Sigmoid colon (tissue), 7 donors: Measurements from ENCODE around the gene CDS1. TPM values are rescaled to one million over a fixed set of nuclear protein-coding genes. Genes with fewer than 3 reads are reported as not detected.
"Not testable (repeated sequence)": the region's sequence is repeated elsewhere in the genome, so short reads cannot be mapped to it uniquely, and the experiment has no call there.

ENCODE experiments used
- DNase-seq: peaks from one replicate; pipeline ENCODE4 v3.0.0-alpha.2; 2019
- H3K27ac ChIP-seq, 4 donors: fragments of 200-600 bp; sonication (generic); one replicate each; pipeline ENCODE4 v1.5.1; 2016 to 2019; ENCODE audit warnings: mild to moderate bottlenecking in 1 of 4
- H3K27me3 ChIP-seq, 3 donors: fragments of 200-600 bp; sonication (generic); one replicate each; pipeline ENCODE4 v1.5.1; 2019; ENCODE audit warnings: mild to moderate bottlenecking in 1 of 3
- H3K36me3 ChIP-seq, 4 donors: fragments of 200-600 bp; sonication (generic); one replicate each; pipeline ENCODE4 v1.5.1; 2016 to 2019
- H3K4me1 ChIP-seq, 4 donors: fragments of 200-600 bp; sonication (generic); one replicate each; pipeline ENCODE4 v1.5.1; 2017 to 2019
- H3K4me3 ChIP-seq, 4 donors: fragments of 200-600 bp; sonication (generic); one replicate each; pipeline ENCODE4 v1.5.1; 2017 to 2019; ENCODE audit warnings: mild to moderate bottlenecking in 2 of 4, moderate library complexity in 1 of 4
- H3K9me3 ChIP-seq, 4 donors: fragments of 200-600 bp in 3 of 4; sonication (generic) in 3 of 4; one replicate each; pipeline versions ENCODE4 v1.5.1 to v1.6.1; 2013 to 2019
- EP300 ChIP-seq, 4 donors: sonication (generic); formaldehyde crosslinking; IDR thresholded peaks; one replicate each; pipeline ENCODE4 v1.6.1; 2017; ENCODE audit warnings: antibody characterized with exemption in 4 of 4
- POLR2A ChIP-seq, 2 donors: fragments of 450-650 bp; IDR thresholded peaks; one replicate each; pipeline ENCODE4 v1.6.1; 2016; ENCODE audit warnings: antibody characterized with exemption in 2 of 2, mild to moderate bottlenecking in 2 of 2, moderate library complexity in 2 of 2
- POLR2AphosphoS5 ChIP-seq, 4 donors: sonication (generic); formaldehyde crosslinking; IDR thresholded peaks; one replicate each; pipeline ENCODE4 v1.6.1; 2017; ENCODE audit warnings: antibody characterized with exemption in 4 of 4
- WGBS, 2 donors: extraction: QIAGEN DNeasy Blood & Tissue Kit; methylation state at CpG; one replicate each; pipeline ENCODE4 v1.1.7; 2013; 5-methylcytosine and 5-hydroxymethylcytosine counted together
- intact Hi-C: fragments of 100-400 bp; cut with DNase I; formaldehyde crosslinking; loops from one replicate; pipeline ENCODE4 v1.15.1; 2023
- polyA plus RNA-seq, 3 donors: library from polyadenylated mRNA; stranded (reverse); fragments of 200-250 nt; gene quantifications; one replicate each; pipeline ENCODE4 v1.2.3, GENCODE V29; 2013
- total RNA-seq, 4 donors: library from RNA; depleted of rRNA; stranded (reverse); fragments of >200 nt; gene quantifications; one replicate each; pipeline ENCODE4 v1.1.0, GENCODE V29; 2016
- TF ChIP-seq, protein P1 (sequence below), 4 experiments: fragments of 450-650 bp in 3 of 4; fragments of 200-600 bp in 1 of 4; IDR thresholded peaks; one replicate each; pipeline ENCODE4 v1.5.1; 2016 to 2019; ENCODE audit warnings: antibody characterized with exemption in 4 of 4, mild to moderate bottlenecking in 3 of 4, moderate library complexity in 2 of 4
- donor health status: healthy with polysubstance abuse.
- donor health status: Bipolar disorder and iron deficiency.
- donor health status: healthy.

The CDS1 gene
- total RNA-seq = under 1 TPM; under 0.01 to 0.49 (median 0.27) TPM
- polyA plus RNA-seq = 10 to 100 TPM in 1 of 3 donors, 1 to 10 TPM in 2; 6.9 to 11.6 (median 7.8) TPM

- TF ChIP-seq, protein P1, sequence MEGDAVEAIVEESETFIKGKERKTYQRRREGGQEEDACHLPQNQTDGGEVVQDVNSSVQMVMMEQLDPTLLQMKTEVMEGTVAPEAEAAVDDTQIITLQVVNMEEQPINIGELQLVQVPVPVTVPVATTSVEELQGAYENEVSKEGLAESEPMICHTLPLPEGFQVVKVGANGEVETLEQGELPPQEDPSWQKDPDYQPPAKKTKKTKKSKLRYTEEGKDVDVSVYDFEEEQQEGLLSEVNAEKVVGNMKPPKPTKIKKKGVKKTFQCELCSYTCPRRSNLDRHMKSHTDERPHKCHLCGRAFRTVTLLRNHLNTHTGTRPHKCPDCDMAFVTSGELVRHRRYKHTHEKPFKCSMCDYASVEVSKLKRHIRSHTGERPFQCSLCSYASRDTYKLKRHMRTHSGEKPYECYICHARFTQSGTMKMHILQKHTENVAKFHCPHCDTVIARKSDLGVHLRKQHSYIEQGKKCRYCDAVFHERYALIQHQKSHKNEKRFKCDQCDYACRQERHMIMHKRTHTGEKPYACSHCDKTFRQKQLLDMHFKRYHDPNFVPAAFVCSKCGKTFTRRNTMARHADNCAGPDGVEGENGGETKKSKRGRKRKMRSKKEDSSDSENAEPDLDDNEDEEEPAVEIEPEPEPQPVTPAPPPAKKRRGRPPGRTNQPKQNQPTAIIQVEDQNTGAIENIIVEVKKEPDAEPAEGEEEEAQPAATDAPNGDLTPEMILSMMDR (IDR thresholded peaks at IDR 0.05) = no peak
- TF ChIP-seq POLR2AphosphoS5 (IDR thresholded peaks at IDR 0.05) = no peak
- peak in 1 of 2 donors; percentile 29 for TF ChIP-seq POLR2A (IDR thresholded peaks at IDR 0.05)
- TF ChIP-seq EP300 (IDR thresholded peaks at IDR 0.05) = no peak
- no peaks in the 10 kb centered on the region for H3K36me3 ChIP-seq
- 1% methylated on average over 88 of the region's 88 CpGs for WGBS, 2 donors
- intact Hi-C loops = loop anchor here (5.0 kb wide), 1 partner anchor 91 kb away; no protein-coding TSS in a partner anchor
- peaks cover 2 to 38% (median 4%) of the 10 kb centered on the region in 3 donors for H3K27me3 ChIP-seq
- H3K9me3 ChIP-seq = no peaks in the 10 kb centered on the region
- H3K4me1 ChIP-seq = peaks cover 0 to 19% (median 15%) of the 10 kb centered on the region in 4 donors
- peak within 1 kb of the TSS in 3 of 4 donors; percentile 47 to 82 (median 53) for H3K27ac ChIP-seq
- H3K4me3 ChIP-seq = peak within 1 kb of the TSS; percentile 48 to 73 (median 62)
- no peak for DNase-seq
Observed at GRCh38 chr4:84582988-84583875, at the start of gene CDS1. CDS1 (plus strand) TSS chr4:84583127; CDS start chr4:84583402, 275 bp downstream.

DNA sequence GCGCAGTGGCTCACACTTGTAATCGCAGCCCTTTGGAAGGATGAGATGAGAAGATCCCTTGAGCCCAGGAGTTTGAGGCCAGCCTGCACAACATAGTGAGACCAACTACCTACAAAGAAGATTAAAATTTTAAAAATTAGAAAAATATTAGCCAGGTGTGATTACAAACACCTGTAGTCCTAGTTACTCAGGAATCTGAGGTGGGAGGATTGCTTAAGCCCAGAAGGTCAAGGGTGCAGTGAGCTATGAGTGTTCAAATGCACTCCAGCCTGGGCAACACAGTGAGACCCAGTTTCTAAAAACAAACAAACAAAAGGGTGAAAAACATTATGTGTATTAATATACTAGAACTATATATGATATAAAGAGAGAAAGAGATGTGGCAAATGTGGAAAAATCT, 47.0 kb upstream of the CDS1 start:
- DNase-seq = no peak

GRCh38 chr4:84545093-84545492, 37.8 kb upstream of the CDS1 start:
- no peaks in the 10 kb centered on the region for H3K4me1 ChIP-seq
- no peak for DNase-seq
- no peaks in the 10 kb centered on the region for H3K36me3 ChIP-seq
- no peak overlapping the region for H3K27ac ChIP-seq
- no peaks in the 10 kb centered on the region for H3K9me3 ChIP-seq
- 78 to 85% methylated on average over 5 of the region's 5 CpGs for WGBS, 2 donors
- TF ChIP-seq POLR2A (IDR thresholded peaks at IDR 0.05) = no peak
- no peak for TF ChIP-seq POLR2AphosphoS5 (IDR thresholded peaks at IDR 0.05)
- no peak for TF ChIP-seq EP300 (IDR thresholded peaks at IDR 0.05)
- TF ChIP-seq, protein P1 (IDR thresholded peaks at IDR 0.05) = no peak
- intact Hi-C loops = no loop called here
- no peak overlapping the region for H3K4me3 ChIP-seq
- no peaks in the 10 kb centered on the region for H3K27me3 ChIP-seq

More for the DNA sequence above, 47.0 kb upstream of the CDS1 start:
- Histone ChIP-seq H3K36me3 (no peaks in the 10 kb centered on the region), H3K4me1 (no peaks in the 10 kb centered on the region), H3K27me3 (no peaks in the 10 kb centered on the region), H3K27ac (no peak overlapping the region), H3K9me3 (peaks cover 0 to 3% (median 0%) of the 10 kb centered on the region in 4 donors), H3K4me3 (no peak overlapping the region)
- WGBS, 2 donors = 98 to 99% methylated on average over 2 of the region's 2 CpGs
- intact Hi-C loops = no loop called here
- TF ChIP-seq, protein P1 (IDR thresholded peaks at IDR 0.05) = no peak
- TF ChIP-seq POLR2AphosphoS5 (IDR thresholded peaks at IDR 0.05) (no peak), POLR2A (IDR thresholded peaks at IDR 0.05) (no peak), EP300 (IDR thresholded peaks at IDR 0.05) (no peak)

GRCh38 chr4:84547211-84547610, 35.7 kb upstream of the CDS1 start:
- H3K27ac ChIP-seq = no peak overlapping the region
- intact Hi-C loops = no loop called here
- no peaks in the 10 kb centered on the region for H3K36me3 ChIP-seq
- H3K4me3 ChIP-seq = no peak overlapping the region
- H3K27me3 ChIP-seq = no peaks in the 10 kb centered on the region
- H3K4me1 ChIP-seq = no peaks in the 10 kb centered on the region
- WGBS, 2 donors = 90 to 91% methylated on average over 3 of the region's 3 CpGs
- TF ChIP-seq, protein P1 (IDR thresholded peaks at IDR 0.05) = no peak
- no peak for TF ChIP-seq EP300 (IDR thresholded peaks at IDR 0.05)
- no peak for TF ChIP-seq POLR2A (IDR thresholded peaks at IDR 0.05)
- TF ChIP-seq POLR2AphosphoS5 (IDR thresholded peaks at IDR 0.05) = no peak
- no peak for DNase-seq
- no peaks in the 10 kb centered on the region for H3K9me3 ChIP-seq

DNA sequence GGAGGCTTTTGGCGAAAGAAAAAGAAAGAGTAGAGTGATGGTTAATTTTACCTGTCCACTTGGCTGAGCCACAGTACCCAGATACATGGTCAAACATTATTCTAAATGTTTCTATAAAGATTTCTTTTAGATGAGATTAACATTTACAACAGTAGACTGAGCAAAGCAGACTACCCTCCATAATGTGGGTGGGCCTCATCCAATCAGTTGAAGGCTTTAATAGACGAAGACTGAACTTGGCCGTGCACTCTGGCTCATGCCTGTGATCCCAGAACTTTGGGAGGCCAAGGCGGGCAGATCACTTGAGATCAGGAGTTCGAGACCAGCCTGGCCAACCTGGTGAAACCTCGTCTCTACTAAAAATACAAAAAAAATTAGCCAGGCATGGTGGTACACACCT, 33.7 kb upstream of the CDS1 start:
- H3K27me3 ChIP-seq, DNase-seq, H3K4me3 ChIP-seq, intact Hi-C loops, H3K4me1 ChIP-seq, H3K36me3 ChIP-seq, H3K9me3 ChIP-seq, H3K27ac ChIP-seq: not testable (repeated sequence)
- 84 to 92% methylated on average over 6 of the region's 6 CpGs for WGBS, 2 donors
